Measurements from ENCODE around the gene SYNE1. TPM values are rescaled to one million over a fixed set of nuclear protein-coding genes. Genes with fewer than 3 reads are reported as not detected.

Gene SYNE1
- total RNA-seq, 4 donors from 2014 or later, result 111 to 156 (median 124) TPM

GRCh38 chr6:152482289-152482688 lies 154.9 kb downstream of the SYNE1 start:
- no peak overlapping the region for H3K4me3 ChIP-seq (ENCODE audit: low read depth, poor library complexity, severe bottlenecking)
- no peak for DNase-seq (ENCODE audit: low spot score in 2 of 2)
- intact Hi-C loops (cut with DNase I; ENCODE audit: low total_unique reads), result no loop called here
- TF ChIP-seq CTCF (IDR thresholded peaks at IDR 0.05) (no peak), POLR2A (IDR thresholded peaks at IDR 0.05) (no peak)
- WGBS, 2 donors, result 95 to 98% methylated on average over 1 of the region's 1 CpG

- intact Hi-C loops (cut with DNase I; ENCODE audit: low total_unique reads), result no loop called here
- TF ChIP-seq POLR2A (IDR thresholded peaks at IDR 0.05) (no peak), CTCF (IDR thresholded peaks at IDR 0.05) (no peak)
- H3K4me3 ChIP-seq (ENCODE audit: low read depth, poor library complexity, severe bottlenecking), result no peak overlapping the region
- WGBS, 2 donors, result 90 to 94% methylated on average over 11 of the region's 11 CpGs
- no peak for DNase-seq (ENCODE audit: low spot score in 2 of 2)
Measured at GRCh38 chr6:152478377-152479010, 158.7 kb downstream of the SYNE1 start.

- TF ChIP-seq POLR2A (IDR thresholded peaks at IDR 0.05) (no peak), CTCF (IDR thresholded peaks at IDR 0.05) (no peak)
- intact Hi-C loops (cut with DNase I; ENCODE audit: low total_unique reads), result no loop called here
- WGBS, 2 donors, result 77 to 93% methylated on average over 1 of the region's 1 CpG
- no peak for DNase-seq (ENCODE audit: low spot score in 2 of 2)
- no peak overlapping the region for H3K4me3 ChIP-seq (ENCODE audit: low read depth, poor library complexity, severe bottlenecking)
Measured at GRCh38 chr6:152474354-152474753, 162.8 kb downstream of the SYNE1 start.

- DNase-seq (ENCODE audit: low spot score in 2 of 2), result no peak
- 55 to 61% methylated on average over 7 of the region's 7 CpGs for WGBS, 2 donors
- TF ChIP-seq POLR2A (IDR thresholded peaks at IDR 0.05), result no peak
- TF ChIP-seq CTCF (IDR thresholded peaks at IDR 0.05), result no peak
- H3K4me3 ChIP-seq (ENCODE audit: low read depth, poor library complexity, severe bottlenecking), result no peak overlapping the region
- intact Hi-C loops (cut with DNase I; ENCODE audit: low total_unique reads), result no loop called here
Measured at GRCh38 chr6:152472325-152472724, 164.8 kb downstream of the SYNE1 start.

GRCh38 chr6:152471456-152472265 lies 165.5 kb downstream of the SYNE1 start:
- no peak overlapping the region for H3K4me3 ChIP-seq (ENCODE audit: low read depth, poor library complexity, severe bottlenecking)
- intact Hi-C loops (cut with DNase I; ENCODE audit: low total_unique reads), result no loop called here
- WGBS, 2 donors, result 62 to 65% methylated on average over 11 of the region's 11 CpGs
- DNase-seq (ENCODE audit: low spot score in 2 of 2), result no peak
- no peak for TF ChIP-seq POLR2A (IDR thresholded peaks at IDR 0.05)
- TF ChIP-seq CTCF (IDR thresholded peaks at IDR 0.05), result no peak
